ENCODE data around the gene KHDC3L. TPM values are rescaled to one million over a fixed set of nuclear protein-coding genes. Genes with fewer than 3 reads are reported as not detected.

Gene KHDC3L
- total and polyA plus RNA-seq, 3 experiments from 2014 or later = not detected

- H3K27ac Mint-ChIP-seq = no peak overlapping the region
- CTCF ChIA-PET = interaction anchor here (1.0 kb wide), 1 partner anchor 9 kb away, joined by 3 read pairs; no protein-coding TSS in a partner anchor
These were observed 21.1 kb upstream of the KHDC3L start for GRCh38 chr6:73341335-73341734.

GRCh38 chr6:73342174-73342573, 20.3 kb upstream of the KHDC3L start:
- Histone ChIP-seq H3K27me3 (ENCODE audit: insufficient read depth, low read length, poor library complexity, severe bottlenecking) (no peaks in the 10 kb centered on the region), H3K27ac (ENCODE audit: low read depth, low read length) (no peak overlapping the region), H3K4me1 (ENCODE audit: insufficient read depth, low read length) (no peaks in the 10 kb centered on the region), H3K4me3 (ENCODE audit: low read length) (no peak overlapping the region), H3K36me3 (ENCODE audit: insufficient read depth, low read length) (no peaks in the 10 kb centered on the region), H3K9me3 (ENCODE audit: low read length) (no peaks in the 10 kb centered on the region)
- no peak overlapping the region for H3K4me3 Mint-ChIP-seq
- ChIA-PET CTCF (interaction anchor here (1.0 kb wide), 1 partner anchor 54 kb away, joined by 3 read pairs; no protein-coding TSS in a partner anchor), POLR2A (no interaction called here)
- H3K9me3 Mint-ChIP-seq = no peaks in the 10 kb centered on the region
- H3K36me3 Mint-ChIP-seq = peaks cover 0 to 3% (median 0%) of the 10 kb centered on the region in 3 donors
- no peak overlapping the region for H3K27ac Mint-ChIP-seq
- H3K4me1 Mint-ChIP-seq = no peaks in the 10 kb centered on the region
- H3K27me3 Mint-ChIP-seq = peaks cover 5 to 9% of the 10 kb centered on the region in 2 donors
- DNase-seq = no peak

More at GRCh38 chr6:73341335-73341734, 21.1 kb upstream of the KHDC3L start:
- no peaks in the 10 kb centered on the region for H3K4me1 Mint-ChIP-seq
- POLR2A ChIA-PET = no interaction called here
- Histone ChIP-seq H3K4me1 (ENCODE audit: insufficient read depth, low read length) (no peaks in the 10 kb centered on the region), H3K9me3 (ENCODE audit: low read length) (no peaks in the 10 kb centered on the region), H3K27me3 (ENCODE audit: insufficient read depth, low read length, poor library complexity, severe bottlenecking) (no peaks in the 10 kb centered on the region), H3K27ac (ENCODE audit: low read depth, low read length) (no peak overlapping the region), H3K4me3 (ENCODE audit: low read length) (no peak overlapping the region), H3K36me3 (ENCODE audit: insufficient read depth, low read length) (no peaks in the 10 kb centered on the region)
- peaks cover 0 to 4% of the 10 kb centered on the region in 2 donors for H3K27me3 Mint-ChIP-seq
- no peaks in the 10 kb centered on the region for H3K36me3 Mint-ChIP-seq
- no peaks in the 10 kb centered on the region for H3K9me3 Mint-ChIP-seq
- DNase-seq = no peak
- H3K4me3 Mint-ChIP-seq = no peak overlapping the region

GRCh38 chr6:73343164-73343563, 19.3 kb upstream of the KHDC3L start:
- H3K36me3 ChIP-seq (ENCODE audit: insufficient read depth, low read length) = no peaks in the 10 kb centered on the region
- H3K27ac Mint-ChIP-seq = peak overlapping the region in 3 of 8 donors; percentile 7 to 64 (median 48)
- POLR2A ChIA-PET = no interaction called here
- no peak overlapping the region for H3K4me3 Mint-ChIP-seq
- H3K27ac ChIP-seq (ENCODE audit: low read depth, low read length) = no peak overlapping the region
- H3K27me3 ChIP-seq (ENCODE audit: insufficient read depth, low read length, poor library complexity, severe bottlenecking) = peaks cover 2% of the 10 kb centered on the region
- no peaks in the 10 kb centered on the region for H3K9me3 ChIP-seq (ENCODE audit: low read length)
- H3K4me1 Mint-ChIP-seq = no peaks in the 10 kb centered on the region
- CTCF ChIA-PET = interaction anchor here (1.0 to 1.3 kb wide), 2 partner anchors 46 to 53 kb away, joined by 3 read pairs; no protein-coding TSS in a partner anchor
- no peaks in the 10 kb centered on the region for H3K9me3 Mint-ChIP-seq
- H3K4me1 ChIP-seq (ENCODE audit: insufficient read depth, low read length) = no peaks in the 10 kb centered on the region
- peaks cover 0 to 3% (median 0%) of the 10 kb centered on the region in 3 donors for H3K36me3 Mint-ChIP-seq
- peaks cover 12 to 14% of the 10 kb centered on the region in 2 donors for H3K27me3 Mint-ChIP-seq
- DNase-seq = no peak
- H3K4me3 ChIP-seq (ENCODE audit: low read length) = no peak overlapping the region

- H3K9me3 Mint-ChIP-seq = no peaks in the 10 kb centered on the region
- H3K27me3 Mint-ChIP-seq = peaks cover 17 to 38% of the 10 kb centered on the region in 2 donors
- no peak overlapping the region for H3K4me3 ChIP-seq (ENCODE audit: low read length)
- ChIA-PET CTCF (no interaction called here), POLR2A (no interaction called here)
- no peak overlapping the region for H3K27ac ChIP-seq (ENCODE audit: low read depth, low read length)
- H3K4me1 ChIP-seq (ENCODE audit: insufficient read depth, low read length) = no peaks in the 10 kb centered on the region
- peaks cover 0 to 4% (median 0%) of the 10 kb centered on the region in 3 donors for H3K4me1 Mint-ChIP-seq
- no peaks in the 10 kb centered on the region for H3K36me3 ChIP-seq (ENCODE audit: insufficient read depth, low read length)
- DNase-seq = no peak
- no peaks in the 10 kb centered on the region for H3K9me3 ChIP-seq (ENCODE audit: low read length)
- no peak overlapping the region for H3K27ac Mint-ChIP-seq
- peaks cover 6% of the 10 kb centered on the region for H3K27me3 ChIP-seq (ENCODE audit: insufficient read depth, low read length, poor library complexity, severe bottlenecking)
- H3K36me3 Mint-ChIP-seq = peaks cover 0 to 3% (median 0%) of the 10 kb centered on the region in 3 donors
- H3K4me3 Mint-ChIP-seq = peak overlapping the region in 1 of 7 donors; percentile 40
These were observed 13.8 kb upstream of the KHDC3L start for GRCh38 chr6:73348550-73349204.

GRCh38 chr6:73349311-73349710, 13.1 kb upstream of the KHDC3L start:
- Mint-ChIP-seq H3K36me3 (peaks cover 0 to 3% (median 0%) of the 10 kb centered on the region in 3 donors), H3K27me3 (peaks cover 17 to 38% of the 10 kb centered on the region in 2 donors), H3K27ac (no peak overlapping the region), H3K4me1 (peaks cover 0 to 4% (median 0%) of the 10 kb centered on the region in 3 donors), H3K9me3 (no peaks in the 10 kb centered on the region), H3K4me3 (peak overlapping the region in 1 of 7 donors; percentile 44)
- H3K4me1 ChIP-seq (ENCODE audit: insufficient read depth, low read length) = no peaks in the 10 kb centered on the region
- H3K4me3 ChIP-seq (ENCODE audit: low read length) = no peak overlapping the region
- ChIA-PET POLR2A (no interaction called here), CTCF (no interaction called here)
- H3K27me3 ChIP-seq (ENCODE audit: insufficient read depth, low read length, poor library complexity, severe bottlenecking) = peaks cover 6% of the 10 kb centered on the region
- H3K36me3 ChIP-seq (ENCODE audit: insufficient read depth, low read length) = no peaks in the 10 kb centered on the region
- no peak overlapping the region for H3K27ac ChIP-seq (ENCODE audit: low read depth, low read length)
- no peak for DNase-seq
- H3K9me3 ChIP-seq (ENCODE audit: low read length) = no peaks in the 10 kb centered on the region

- Mint-ChIP-seq H3K4me3 (no peak within 1 kb of the TSS), H3K4me1 (peaks cover 0 to 4% (median 0%) of the 10 kb centered on the region in 3 donors), H3K27ac (peak within 1 kb of the TSS in 1 of 8 donors; percentile 66), H3K27me3 (peaks cover 7 to 26% of the 10 kb centered on the region in 2 donors), H3K9me3 (no peaks in the 10 kb centered on the region), H3K36me3 (no peaks in the 10 kb centered on the region)
- Histone ChIP-seq H3K9me3 (ENCODE audit: low read length) (no peaks in the 10 kb centered on the region), H3K4me1 (ENCODE audit: insufficient read depth, low read length) (no peaks in the 10 kb centered on the region), H3K36me3 (ENCODE audit: insufficient read depth, low read length) (no peaks in the 10 kb centered on the region), H3K4me3 (ENCODE audit: low read length) (no peak within 1 kb of the TSS), H3K27ac (ENCODE audit: low read depth, low read length) (no peak within 1 kb of the TSS), H3K27me3 (ENCODE audit: insufficient read depth, low read length, poor library complexity, severe bottlenecking) (no peaks in the 10 kb centered on the region)
- DNase-seq = no peak
- POLR2A ChIA-PET = no interaction called here
- CTCF ChIA-PET = interaction anchor here (0.9 kb wide), 1 partner anchor 27 kb away, joined by 4 read pairs; no protein-coding TSS in a partner anchor
These were observed 8.5 kb upstream of the KHDC3L start, which contains the start of gene DPPA5 for GRCh38 chr6:73353636-73354593. Gene DPPA5 (minus strand): TSS chr6:73354276. CDS start chr6:73354225, 51 bp downstream.

GRCh38 chr6:73362869-73363536, 545 bp downstream of the KHDC3L start:
- H3K27me3 ChIP-seq (ENCODE audit: insufficient read depth, low read length, poor library complexity, severe bottlenecking) = no peaks in the 10 kb centered on the region
- peaks cover 0 to 6% of the 10 kb centered on the region in 2 donors for H3K27me3 Mint-ChIP-seq
- no peaks in the 10 kb centered on the region for H3K36me3 ChIP-seq (ENCODE audit: insufficient read depth, low read length)
- CTCF ChIA-PET = interaction anchor here (1.1 kb wide), 1 partner anchor 25 kb away, joined by 3 read pairs; no protein-coding TSS in a partner anchor
- no peak for DNase-seq
- no peaks in the 10 kb centered on the region for H3K9me3 ChIP-seq (ENCODE audit: low read length)
- H3K36me3 Mint-ChIP-seq = no peaks in the 10 kb centered on the region
- no peaks in the 10 kb centered on the region for H3K9me3 Mint-ChIP-seq
- H3K4me3 ChIP-seq (ENCODE audit: low read length) = no peak overlapping the region
- H3K4me1 ChIP-seq (ENCODE audit: insufficient read depth, low read length) = no peaks in the 10 kb centered on the region
- POLR2A ChIA-PET = no interaction called here
- no peaks in the 10 kb centered on the region for H3K4me1 Mint-ChIP-seq
- no peak overlapping the region for H3K27ac Mint-ChIP-seq
- no peak overlapping the region for H3K27ac ChIP-seq (ENCODE audit: low read depth, low read length)
- H3K4me3 Mint-ChIP-seq = no peak overlapping the region
